ENCODE data around the gene RBM33. TPM values are rescaled to one million over a fixed set of nuclear protein-coding genes. Genes with fewer than 3 reads are reported as not detected.

Gene RBM33
- total and polyA plus RNA-seq, 2 of the 13 experiments (the other 11 are each of a cell fraction or from before 2014, with no cell fraction given) = 12.4 to 28.9 TPM

GRCh38 chr7:155754165-155754564, 109.7 kb downstream of the RBM33 start:
- FAIRE-seq = no peak
- Histone ChIP-seq H3K4me3 (replicated peaks in 1 of 3; ENCODE audit: insufficient read depth in 1 of 3, low read depth in 2 of 3, low read length in 3 of 3) (no peak overlapping the region), H4K20me1 (ENCODE audit: insufficient read depth, low read length) (peaks cover 33% of the 10 kb centered on the region), H2AFZ (ENCODE audit: low read length) (no peak overlapping the region), H3K4me1 (ENCODE audit: insufficient read depth, low read length) (no peaks in the 10 kb centered on the region), H3K9me3 (ENCODE audit: low read length) (no peaks in the 10 kb centered on the region), H3K36me3 (replicated peaks in 1 of 2; ENCODE audit: control insufficient read depth in 1 of 2, insufficient read depth in 2 of 2, low read length in 2 of 2) (peaks cover 8 to 53% of the 10 kb centered on the region in 2 experiments; a peak in 4 of 5 replicates), H3K4me2 (ENCODE audit: low read depth, low read length) (no peak overlapping the region), H3K27ac (ENCODE audit: extremely low read length, insufficient read depth, low read length) (no peak overlapping the region), H3K9ac (ENCODE audit: insufficient read depth, low read depth, low read length) (no peak overlapping the region), H3K27me3 (ENCODE audit: control insufficient read depth in 1 of 2, insufficient read depth in 2 of 2, low read length in 2 of 2) (no peaks in the 10 kb centered on the region), H3K79me2 (ENCODE audit: insufficient read depth, low read length) (peaks cover 80% of the 10 kb centered on the region)
- ChIA-PET POLR2A (no interaction called here), CTCF (ENCODE audit: low intra/inter-chr PET ratio, low total read pairs) (no interaction called here)
- intact Hi-C loops (cut with micrococcal nuclease; ENCODE audit: unreplicated experiment) (no loop called here), in situ Hi-C loops (cut with HindIII; ENCODE audit: extremely low pct_ligation_motif_present, low pct_unique_long_range_greater_than_20kb) (loop anchor here (25.0 kb wide), 1 partner anchor 367 kb away; no protein-coding TSS in a partner anchor)
- peak; percentile 35; the same call in 1 of the 3 replicates for ATAC-seq
- no peak for DNase-seq (ENCODE audit: low spot score)
- BruUV-seq (replicated peaks) = no TSS peak
- TF ChIP-seq HDAC2 (CRISPR knock-in tag; IDR thresholded peaks at IDR 0.05) (no peak), ZNF121 (CRISPR knock-in tag; IDR thresholded peaks at IDR 0.05) (no peak), REPIN1 (CRISPR knock-in tag; IDR thresholded peaks at IDR 0.05; ENCODE audit: borderline replicate concordance, low read depth) (no peak), SMAD3 (CRISPR knock-in tag; IDR thresholded peaks at IDR 0.05) (no peak), FOXC1 (CRISPR knock-in tag; IDR thresholded peaks at IDR 0.05; ENCODE audit: borderline replicate concordance) (no peak), ZHX2 (IDR thresholded peaks at IDR 0.05; ENCODE audit: low read depth) (no peak), ZHX2 (CRISPR knock-in tag; IDR thresholded peaks at IDR 0.05; ENCODE audit: borderline replicate concordance) (no peak), ZNF280B (CRISPR knock-in tag; IDR thresholded peaks at IDR 0.05; ENCODE audit: borderline replicate concordance) (no peak), ZEB1 (IDR thresholded peaks at IDR 0.05; ENCODE audit: insufficient replicate concordance, low read depth) (no peak), MIER3 (CRISPR knock-in tag; IDR thresholded peaks at IDR 0.05; ENCODE audit: borderline replicate concordance) (no peak), ATM (IDR thresholded peaks at IDR 0.05; ENCODE audit: borderline replicate concordance) (no peak), TEAD3 (CRISPR knock-in tag; optimal IDR thresholded peaks at IDR 0.05; ENCODE audit: borderline replicate concordance) (no peak), MNT (IDR thresholded peaks at IDR 0.05) (no peak), BORCS8-MEF2B (CRISPR knock-in tag; IDR thresholded peaks at IDR 0.05) (no peak), ZFP82 (CRISPR knock-in tag; IDR thresholded peaks at IDR 0.05; ENCODE audit: borderline replicate concordance) (no peak)
